ENCODE measurements around the gene CACNA1C.

GRCh38 chr12:2064071-2064507, 11.3 kb downstream of the CACNA1C start:
- TF ChIP-seq CTCF (IDR thresholded peaks at IDR 0.05), result no peak
- TF ChIP-seq POLR2A (IDR thresholded peaks at IDR 0.05), result no peak
